Activated CD8-positive, alpha-beta memory T cell treated with anti-CD3 and anti-CD28 coated beads for 36 hours (primary cell): ENCODE results near the gene STAT5B. TPM values are rescaled to one million over a fixed set of nuclear protein-coding genes. Genes with fewer than 3 reads are reported as not detected.
"Not testable (repeated sequence)": the region's sequence is repeated elsewhere in the genome, so short reads cannot be mapped to it uniquely, and the experiment has no call there.

Experiments used
- CTCF ChIA-PET: fragments of 350-600 bp; sonication (Branson Sonifier 250); formaldehyde crosslinking; loops from one replicate; lab custom pipeline; 2021; ENCODE audit warnings: antibody characterized with exemption; lab: Charles Lee
- POLR2A ChIA-PET: fragments of 350-600 bp; sonication (Branson Sonifier 250); formaldehyde crosslinking; loops from one replicate; lab custom pipeline; 2021; ENCODE audit warnings: antibody characterized with exemption; lab: Charles Lee
- total RNA-seq, 2 experiments: library from RNA; stranded (reverse); gene quantifications; one replicate each; pipeline ENCODE4 v1.2.3, GENCODE V29; 2021

Gene STAT5B
- total RNA-seq, 2 experiments from 2014 or later: 102 to 111 TPM

DNA sequence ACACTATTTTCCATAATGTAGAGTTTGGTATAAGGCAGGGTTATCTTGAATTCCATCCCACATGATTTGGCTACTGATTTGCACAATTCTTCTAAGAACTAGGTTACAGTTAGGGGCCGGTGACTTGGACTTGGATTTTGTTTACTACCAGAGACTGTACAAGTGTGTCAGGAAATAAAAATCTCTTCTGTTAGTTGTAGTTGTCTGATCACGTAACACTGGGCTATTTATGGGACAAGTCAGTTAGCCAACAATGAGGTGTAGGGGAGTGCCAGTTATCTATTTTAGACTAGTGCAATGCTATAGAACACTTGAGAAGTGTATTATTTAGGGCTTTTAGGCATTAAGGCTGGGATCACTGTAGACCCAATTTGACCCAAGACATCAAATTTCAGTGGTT, 42.2 kb downstream of the STAT5B start:
- ChIA-PET CTCF (no interaction called here), POLR2A (no interaction called here)

DNA sequence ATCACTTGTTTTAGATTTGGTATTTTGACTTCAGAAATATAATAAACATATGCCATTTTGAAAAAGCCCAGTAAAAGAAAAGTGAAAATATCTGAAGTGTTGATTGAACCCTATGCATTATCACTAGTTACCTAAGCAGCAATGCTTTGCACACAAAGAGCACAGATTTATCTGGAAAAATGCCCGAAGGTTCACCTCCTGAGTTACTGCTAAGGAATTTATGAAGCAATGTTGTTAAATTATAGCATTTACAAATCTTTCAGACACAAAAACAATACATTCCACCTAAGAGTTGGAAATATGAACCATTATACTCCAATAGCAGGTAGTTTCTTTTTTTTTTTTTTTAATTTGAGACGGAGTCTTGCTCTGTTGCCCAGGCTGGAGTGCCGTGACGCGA, 43.0 kb downstream of the STAT5B start:
- CTCF ChIA-PET: interaction anchor here (0.8 kb wide), 1 partner anchor 52 kb away, joined by 4 read pairs; the partner anchor contains the start of gene KCNH4
- POLR2A ChIA-PET: no interaction called here

DNA sequence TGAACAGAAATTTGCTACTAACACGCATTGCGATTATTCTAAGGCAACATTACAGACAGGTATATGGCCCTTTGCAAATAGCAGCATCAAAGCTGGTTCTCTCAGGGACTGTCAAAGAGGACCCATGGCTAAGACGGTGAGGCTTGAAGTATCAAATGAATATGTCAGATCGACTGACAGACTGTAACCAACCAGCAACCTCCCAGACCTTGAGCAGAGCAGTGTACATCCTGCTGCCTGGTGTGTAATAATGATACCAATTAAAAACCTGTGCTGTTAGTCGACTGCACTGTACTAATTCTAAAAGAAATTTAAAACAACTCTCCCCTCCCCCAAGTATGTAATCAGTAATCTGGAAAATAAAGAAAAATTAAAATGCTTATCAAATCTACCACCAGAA, 46.0 kb downstream of the STAT5B start:
- CTCF ChIA-PET: interaction anchor here (0.7 kb wide), 1 partner anchor 203 kb away, joined by 3 read pairs; no protein-coding TSS in a partner anchor

DNA sequence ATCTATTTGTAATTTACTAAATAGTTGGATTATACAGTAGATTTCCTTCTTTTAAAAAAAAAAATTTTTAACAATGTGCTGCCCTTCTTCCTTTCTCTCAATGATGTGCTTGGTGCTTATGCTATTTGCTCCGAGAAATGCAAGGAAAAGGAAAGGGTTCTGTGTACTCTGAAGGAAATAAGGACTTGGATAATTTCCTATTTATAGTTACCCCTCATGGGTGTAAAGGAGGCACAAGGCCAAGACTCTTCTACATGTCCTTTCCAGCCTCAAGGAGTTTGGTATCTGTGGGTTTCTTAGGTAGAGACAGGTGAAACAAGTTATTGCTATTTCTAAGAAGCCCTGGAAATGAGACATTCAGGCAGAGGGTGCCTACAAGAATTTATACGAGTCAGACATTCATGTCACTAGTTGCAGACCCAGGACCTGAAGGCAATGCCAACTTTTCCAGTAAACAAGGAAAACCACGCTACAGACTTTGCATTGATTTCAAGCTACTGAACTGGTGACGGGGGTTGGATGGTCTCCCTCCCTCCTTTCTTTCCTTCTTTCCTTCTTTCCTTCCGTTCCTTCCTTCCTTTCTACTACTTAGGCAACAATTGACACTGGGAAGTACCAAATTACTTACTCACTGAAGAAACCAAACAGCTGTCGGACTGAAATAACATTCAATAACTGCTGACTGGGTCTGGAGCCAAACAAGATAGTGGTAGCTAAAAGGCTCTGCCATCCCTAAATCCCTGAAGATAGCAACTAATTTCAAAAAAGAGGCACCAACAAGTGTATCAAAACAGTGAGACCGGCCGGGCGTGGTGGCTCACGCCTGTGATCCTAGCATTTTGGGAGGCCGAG, 48.1 kb downstream of the STAT5B start:
- ChIA-PET CTCF (interaction anchor here (1.1 kb wide), 1 partner anchor 11 kb away, joined by 4 read pairs; no protein-coding TSS in a partner anchor), POLR2A (interaction anchor here (0.5 kb wide), 1 partner anchor 10 kb away, joined by 5 read pairs; no protein-coding TSS in a partner anchor)

More for the DNA sequence above, 46.0 kb downstream of the STAT5B start:
- POLR2A ChIA-PET: no interaction called here

DNA sequence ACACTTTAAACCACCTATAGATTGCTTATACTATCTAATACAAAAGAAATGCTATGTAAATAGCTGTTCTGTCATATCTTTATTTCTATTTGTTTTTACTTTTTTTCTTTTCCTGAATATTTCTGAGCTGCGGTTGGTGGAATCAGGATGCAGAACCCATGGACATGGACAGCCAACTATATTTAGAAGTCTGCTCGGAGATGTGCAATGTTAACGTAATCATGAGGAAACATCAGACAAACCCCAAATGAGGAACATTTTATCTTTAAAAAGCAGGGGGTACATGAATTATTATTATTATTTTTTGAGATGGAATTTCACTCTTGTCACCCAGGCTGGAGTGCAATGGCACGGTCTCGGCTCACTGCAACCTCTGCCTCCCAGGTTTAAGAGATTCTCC, 50.5 kb downstream of the STAT5B start:
- POLR2A ChIA-PET: no interaction called here
- CTCF ChIA-PET: no interaction called here

DNA sequence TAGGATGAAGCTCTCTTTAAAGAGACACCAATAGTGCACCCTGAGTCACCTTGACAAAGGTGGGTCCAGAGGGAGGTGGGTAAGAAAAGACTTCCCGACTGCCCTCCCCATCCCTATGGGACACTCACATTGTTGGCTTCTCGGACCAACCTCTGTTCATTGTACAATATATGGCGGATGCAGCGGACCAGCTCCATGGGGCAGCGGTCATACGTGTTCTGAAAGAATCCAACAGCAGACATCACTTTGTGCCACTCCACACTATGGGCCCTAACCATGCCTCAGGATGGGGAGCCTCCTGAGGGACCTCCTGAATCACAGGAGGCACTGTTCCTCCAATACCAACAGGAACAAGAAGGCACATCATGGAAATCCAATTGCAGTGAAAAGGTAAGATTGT, 51.5 kb downstream of the STAT5B start:
- ChIA-PET POLR2A (no interaction called here), CTCF (interaction anchor here (1.3 kb wide), 1 partner anchor 22 kb away, joined by 3 read pairs; no protein-coding TSS in a partner anchor)

DNA sequence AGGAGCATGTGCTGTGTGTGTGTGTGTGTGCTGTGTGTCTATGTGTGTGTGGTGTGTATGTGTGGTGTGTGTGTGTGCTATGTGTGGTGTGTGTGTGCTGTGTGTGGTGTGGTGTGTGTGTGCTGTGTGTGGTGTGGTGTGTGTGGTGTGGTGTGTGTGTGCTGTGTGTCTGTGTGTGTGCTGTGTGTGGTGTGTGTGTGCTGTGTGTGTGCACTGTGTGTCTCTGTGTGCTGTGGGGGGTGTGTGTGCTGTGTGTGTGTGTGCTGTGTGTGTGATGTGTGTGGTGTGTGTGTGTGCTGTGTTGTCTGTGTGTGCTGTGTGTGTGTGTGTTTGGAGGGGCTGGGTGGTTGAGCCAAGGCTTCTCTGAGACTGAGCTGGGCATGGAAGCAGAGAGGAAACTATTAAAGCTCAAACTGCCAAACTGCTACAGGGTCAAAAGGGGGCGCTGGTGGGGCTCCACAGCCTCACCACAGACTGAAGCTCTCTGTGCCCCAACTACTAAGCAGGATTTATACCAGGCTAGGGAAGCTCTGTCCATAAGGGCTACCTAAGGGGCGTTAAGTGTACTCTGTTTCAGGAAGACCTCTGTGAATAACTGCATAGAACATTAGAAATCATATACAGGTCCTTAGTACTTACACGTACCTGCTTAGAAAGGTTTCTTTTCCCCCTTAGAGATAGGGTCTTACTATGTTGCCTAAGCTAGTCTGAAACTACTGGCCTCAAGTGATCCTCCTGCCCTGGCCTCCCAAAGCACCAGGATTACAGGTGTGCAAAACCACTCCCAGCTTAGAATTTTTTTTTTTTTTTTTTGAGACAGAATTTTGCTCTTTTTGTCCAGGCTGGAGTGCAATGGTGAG, 54.1 kb downstream of the STAT5B start:
- ChIA-PET CTCF (interaction anchor here (0.5 to 2.8 kb wide), 28 partner anchors 9 to 204 kb away, joined by 3 to 19 read pairs (median 4); partner anchors contain the start of genes GHDC, STAT5A and STAT5B), POLR2A (interaction anchor here (0.6 to 1.5 kb wide), 3 partner anchors 26 to 154 kb away, joined by 4 to 8 read pairs (median 8); partner anchors contain the start of gene STAT5A)

DNA sequence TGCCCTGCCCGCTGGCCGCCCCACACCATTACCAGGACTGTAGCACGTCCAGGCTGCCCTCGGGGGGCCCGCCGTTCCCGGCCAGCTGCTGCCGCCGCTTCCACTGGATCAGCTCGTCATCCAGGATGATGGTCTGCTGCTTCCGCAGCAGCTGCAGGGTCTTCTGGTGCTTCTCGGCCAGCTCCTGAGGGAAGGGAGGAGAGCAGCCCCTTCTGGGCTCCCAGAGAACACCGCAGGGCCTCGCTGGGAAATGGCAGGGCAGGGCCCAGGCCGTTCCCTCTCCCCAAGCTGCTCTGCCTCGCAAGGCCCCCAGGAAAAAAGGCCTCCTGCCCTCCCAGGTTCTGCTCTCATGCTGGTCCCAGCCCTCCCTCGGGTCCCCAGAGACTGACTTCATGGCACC, 56.9 kb downstream of the STAT5B start:
- POLR2A ChIA-PET, CTCF ChIA-PET: not testable (repeated sequence)

DNA sequence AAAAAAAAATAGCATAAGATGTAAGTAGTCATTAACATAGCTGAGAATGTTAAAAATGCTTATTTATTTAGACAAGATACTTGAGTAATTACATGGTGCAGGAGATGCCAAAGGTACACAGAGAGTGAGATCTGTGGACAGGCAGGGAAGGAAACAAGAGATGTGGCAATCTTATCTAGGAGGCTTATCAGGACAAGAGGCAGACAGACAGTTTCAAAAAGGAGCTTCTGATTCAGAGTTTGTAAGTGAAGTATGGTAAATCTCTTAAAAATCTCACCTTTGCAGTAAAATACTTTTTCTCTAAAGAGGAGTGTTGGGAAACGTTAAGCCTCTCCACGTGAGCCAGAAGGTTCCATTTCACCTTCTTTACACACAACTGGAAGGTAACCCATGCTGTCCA, 62.0 kb downstream of the STAT5B start:
- POLR2A ChIA-PET: no interaction called here

DNA sequence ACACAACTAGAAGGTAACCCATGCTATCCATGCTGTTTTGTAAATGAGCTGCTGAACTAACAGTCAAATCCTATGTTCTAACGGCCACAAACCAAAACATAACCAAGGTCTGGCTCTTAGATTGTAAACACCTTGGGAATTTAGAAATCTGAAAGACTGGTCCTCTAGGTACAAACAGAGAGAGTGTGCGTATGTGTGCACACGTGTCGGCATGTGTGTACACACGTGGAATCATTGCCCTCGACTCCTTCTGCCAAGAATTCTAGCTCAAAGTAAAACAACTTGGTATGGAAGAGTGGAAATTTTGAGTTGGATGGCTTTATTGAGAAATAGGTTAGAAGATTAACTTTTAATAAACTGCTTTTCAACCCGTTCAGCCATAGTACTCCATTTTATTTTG, 63.8 kb downstream of the STAT5B start:
- ChIA-PET CTCF (interaction anchor here (2.0 kb wide), 1 partner anchor 12 kb away, joined by 4 read pairs; no protein-coding TSS in a partner anchor), POLR2A (no interaction called here)

More for the DNA sequence above, 62.0 kb downstream of the STAT5B start:
- CTCF ChIA-PET: interaction anchor here (0.7 to 1.3 kb wide), 3 partner anchors 8 to 108 kb away, joined by 3 to 4 read pairs (median 3); no protein-coding TSS in a partner anchor

DNA sequence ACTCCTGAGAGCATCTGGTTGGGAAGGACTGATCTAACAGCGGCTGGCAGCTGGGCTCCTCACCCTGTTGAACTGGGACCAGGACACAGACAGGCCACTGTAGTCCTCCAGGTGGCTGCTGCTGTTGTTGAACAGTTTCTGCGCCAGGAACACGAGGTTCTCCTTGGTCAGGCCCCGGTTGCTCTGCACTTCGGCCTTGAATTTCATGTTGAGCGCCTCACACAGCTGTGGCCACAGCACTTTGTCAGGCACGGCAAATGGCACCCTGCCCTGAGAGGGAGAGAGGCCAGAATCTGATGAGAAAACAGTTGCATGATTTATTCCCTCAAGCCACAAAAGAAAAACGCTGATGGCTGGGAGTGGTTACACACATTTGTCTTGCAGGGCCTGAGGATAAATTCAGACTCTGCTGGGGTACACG, 64.3 kb downstream of the STAT5B start:
- CTCF ChIA-PET: interaction anchor here (2.0 kb wide), 1 partner anchor 11 kb away, joined by 4 read pairs; no protein-coding TSS in a partner anchor
- POLR2A ChIA-PET: not testable (repeated sequence)

DNA sequence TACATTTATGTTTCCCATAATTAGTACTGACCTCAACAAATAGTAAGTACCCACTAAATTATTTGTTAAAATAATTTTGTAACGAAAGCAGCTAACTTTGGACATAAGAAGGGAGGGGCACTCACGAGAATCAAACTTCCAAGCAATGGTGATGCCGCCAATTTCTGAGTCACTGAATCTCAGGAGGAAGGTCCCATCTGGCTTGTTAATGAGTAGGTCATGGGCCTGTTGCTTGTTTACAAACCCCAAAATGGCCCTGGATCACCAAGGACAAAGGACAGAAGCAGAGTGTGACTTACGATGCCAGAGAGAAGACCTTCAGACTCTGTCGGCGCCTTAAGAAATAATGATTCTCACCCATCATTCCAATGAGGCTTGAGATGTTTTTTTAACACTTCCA, 66.1 kb downstream of the STAT5B start:
- ChIA-PET POLR2A (no interaction called here), CTCF (no interaction called here)

DNA sequence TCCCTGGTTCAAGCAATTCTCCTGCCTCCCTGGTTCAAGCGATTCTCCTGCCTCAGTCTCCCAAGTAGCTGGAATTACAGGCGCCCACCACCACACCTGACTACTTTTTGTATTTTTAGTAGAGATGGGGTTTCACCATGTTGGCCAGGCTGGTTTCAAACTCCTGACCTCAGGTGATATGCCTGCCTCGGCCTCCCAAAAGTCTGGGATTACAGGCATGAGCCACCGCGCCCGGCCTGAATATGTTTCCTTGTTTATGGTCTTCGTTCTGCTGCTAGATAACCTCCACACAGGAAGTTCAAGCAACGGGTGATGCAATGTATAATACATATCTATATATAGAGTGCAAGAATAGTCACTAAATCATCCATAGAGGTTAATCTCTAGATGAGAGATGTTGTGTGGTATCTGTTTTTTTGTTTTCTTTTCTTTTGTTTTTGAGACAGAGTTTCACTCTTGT, 70.0 kb downstream of the STAT5B start:
- POLR2A ChIA-PET: not testable (repeated sequence)
- CTCF ChIA-PET: interaction anchor here (1.5 kb wide), 1 partner anchor 16 kb away, joined by 3 read pairs; no protein-coding TSS in a partner anchor

DNA sequence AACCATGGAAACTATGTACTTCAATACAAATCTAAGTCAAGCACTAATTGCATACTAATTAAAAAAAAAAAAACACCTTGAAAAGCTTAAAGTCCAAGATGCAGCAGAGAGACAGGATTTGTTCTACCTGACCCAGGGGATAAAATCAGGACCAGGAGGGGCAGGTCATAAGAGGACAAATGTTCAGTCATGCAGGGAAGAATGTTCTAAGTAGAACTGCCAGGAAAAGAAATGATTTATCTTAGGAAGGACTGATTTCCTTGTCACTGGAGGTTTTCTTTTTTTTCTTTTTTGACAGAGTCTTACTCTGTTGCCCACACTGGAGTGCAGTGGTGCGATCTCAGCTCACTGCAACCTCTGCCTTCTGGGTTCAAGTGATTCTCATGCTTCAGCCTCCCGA, 72.8 kb downstream of the STAT5B start:
- CTCF ChIA-PET: no interaction called here
- POLR2A ChIA-PET: interaction anchor here (0.7 kb wide), 1 partner anchor 99 kb away, joined by 4 read pairs; no protein-coding TSS in a partner anchor

DNA sequence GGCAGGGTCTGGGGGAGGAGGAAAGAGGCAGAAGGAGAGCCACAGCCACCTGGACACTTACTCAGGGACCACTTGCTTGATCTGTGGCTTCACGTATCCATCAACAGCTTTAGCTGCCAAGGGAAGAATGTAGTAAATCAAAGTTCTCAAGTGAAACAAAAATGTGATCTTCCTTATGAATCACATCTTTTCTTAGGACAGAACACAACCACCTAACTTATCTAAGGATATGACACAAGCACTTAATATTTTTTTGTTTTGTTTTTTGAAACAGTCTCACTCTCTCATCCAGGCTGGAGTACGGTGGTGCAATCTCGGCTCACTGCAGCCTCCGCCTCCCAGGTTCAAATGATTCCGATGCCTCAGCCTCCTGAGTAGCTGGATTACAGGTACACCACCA, 73.5 kb downstream of the STAT5B start:
- ChIA-PET POLR2A (no interaction called here), CTCF (no interaction called here)

DNA sequence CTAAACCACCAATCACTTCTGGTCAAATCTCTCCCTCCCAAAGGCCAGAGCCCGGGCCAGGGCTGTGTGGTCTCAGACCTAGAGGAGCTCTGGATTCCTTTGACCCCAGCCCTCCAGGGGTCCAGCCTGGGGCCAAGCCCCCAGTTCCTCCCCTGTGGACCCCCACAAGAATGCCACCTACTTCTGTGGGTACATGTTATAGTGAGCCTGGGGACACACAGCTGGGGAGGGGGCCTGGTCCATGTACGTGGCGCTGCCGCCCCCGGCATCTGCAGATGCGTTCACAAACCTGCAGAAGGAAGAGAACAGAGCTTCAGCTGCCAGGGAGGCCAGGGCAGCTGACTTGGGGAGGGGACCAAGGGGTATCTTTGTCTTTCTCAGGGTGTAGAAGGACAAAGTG, 74.0 kb downstream of the STAT5B start:
- ChIA-PET POLR2A (no interaction called here), CTCF (no interaction called here)

DNA sequence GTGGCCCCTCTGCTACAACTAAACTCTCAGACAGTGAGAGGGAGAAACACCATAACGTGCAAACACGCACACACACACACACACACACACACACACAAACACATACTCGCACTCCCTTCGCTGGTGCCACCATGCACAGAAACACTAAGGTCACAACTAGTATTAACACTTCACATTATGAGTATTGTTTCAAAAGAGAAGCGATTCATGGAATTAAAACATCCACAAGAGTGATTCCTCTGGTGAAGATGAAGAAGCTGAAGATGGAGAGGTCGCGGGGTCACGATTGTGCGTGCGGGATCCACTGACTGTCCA, 74.8 kb downstream of the STAT5B start:
- POLR2A ChIA-PET: no interaction called here

DNA sequence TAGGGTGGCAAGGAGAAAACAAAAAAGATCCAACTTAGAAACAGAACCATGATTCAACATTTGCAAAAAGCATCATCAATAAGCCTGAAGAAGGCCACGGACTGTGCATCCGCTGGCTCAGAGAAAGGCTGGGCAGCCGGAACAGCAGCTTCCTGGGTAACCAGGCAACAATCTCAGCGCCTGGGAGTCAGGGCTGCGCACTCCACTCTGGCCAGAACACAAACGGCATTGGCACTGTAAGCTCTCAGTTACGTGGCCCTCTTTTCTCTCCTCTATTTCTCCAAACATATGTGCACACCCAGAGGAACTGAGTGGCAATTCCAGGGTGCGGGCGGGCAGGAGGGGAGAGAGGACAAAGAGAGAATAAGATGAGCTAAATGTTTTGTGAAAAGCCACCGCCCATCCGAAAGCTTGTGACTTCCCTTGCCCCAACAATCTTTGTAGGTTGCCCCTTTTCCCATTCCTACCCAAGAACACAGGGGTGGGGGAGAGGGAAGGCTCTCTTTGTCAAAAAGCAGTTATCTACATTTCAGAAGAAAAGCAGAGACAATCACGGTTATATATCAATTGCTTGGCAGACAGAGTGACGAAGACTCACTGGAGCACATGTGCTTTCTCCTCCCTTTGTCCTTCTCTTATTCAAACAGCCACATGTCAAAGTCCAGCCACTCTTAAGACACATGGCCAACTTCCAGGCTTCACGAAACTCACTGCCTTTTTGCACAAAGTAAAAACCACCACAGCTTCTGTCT, 75.3 kb downstream of the STAT5B start:
- POLR2A ChIA-PET: no interaction called here

More for the DNA sequence above, 74.8 kb downstream of the STAT5B start:
- CTCF ChIA-PET: interaction anchor here (1.7 kb wide), 1 partner anchor 10 kb away, joined by 4 read pairs; no protein-coding TSS in a partner anchor

More for the DNA sequence above, 75.3 kb downstream of the STAT5B start:
- CTCF ChIA-PET: interaction anchor here (1.7 kb wide), 1 partner anchor 11 kb away, joined by 4 read pairs; no protein-coding TSS in a partner anchor
